Hematopoietic multipotent progenitor cell treated with erythropoietin and hydrocortisone succinate and interleukin-3 and kit ligand, for 4 days (in vitro differentiated cells): ENCODE measurements around the gene PAM.

Experiments
- DNase-seq: peaks from one replicate; pipeline ENCODE4 v3.0.0-alpha.2; 2015

The PAM gene

GRCh38 chr5:102815540-102816332 is 60.6 kb downstream of the PAM start:
- peak; percentile 76 for DNase-seq

DNA sequence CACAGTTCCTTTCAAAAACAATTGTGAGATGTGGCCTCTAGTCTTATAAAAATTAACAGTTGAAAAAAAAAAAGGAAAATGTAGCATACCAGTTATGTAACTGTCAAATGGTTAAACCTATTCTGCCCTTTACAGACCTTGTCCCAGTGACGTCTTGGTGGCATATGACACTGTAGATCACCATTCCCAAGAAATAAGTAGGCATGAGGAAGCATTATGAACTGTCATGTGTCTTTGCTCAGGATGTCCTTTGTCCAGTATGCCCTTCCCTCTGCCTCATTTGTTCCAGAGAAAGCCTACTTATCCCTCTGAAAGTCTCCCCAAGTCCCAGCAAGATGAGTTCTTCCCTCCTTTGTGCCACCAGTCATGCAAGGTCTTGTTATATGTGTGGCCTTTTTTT is 63.2 kb downstream of the PAM start:
- no peak for DNase-seq

DNA sequence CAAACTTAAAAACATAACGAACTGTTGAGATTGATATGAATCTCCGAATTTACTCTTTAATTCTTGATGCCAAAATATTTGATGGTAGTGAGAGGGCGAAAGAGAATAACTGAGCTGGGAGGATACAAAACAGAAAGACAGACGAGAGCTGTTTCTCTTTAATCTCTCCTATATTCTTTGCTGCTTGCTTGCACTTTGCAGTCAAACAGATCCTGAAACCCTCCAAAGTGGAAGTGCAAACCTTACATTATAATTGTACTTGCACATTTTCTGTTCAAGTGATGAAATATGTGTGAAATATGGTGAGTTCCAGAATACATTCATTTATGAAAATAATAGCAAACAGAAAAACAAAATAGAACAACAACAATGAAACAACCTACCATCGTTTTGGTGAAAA is 63.8 kb downstream of the PAM start:
- no peak for DNase-seq

DNA sequence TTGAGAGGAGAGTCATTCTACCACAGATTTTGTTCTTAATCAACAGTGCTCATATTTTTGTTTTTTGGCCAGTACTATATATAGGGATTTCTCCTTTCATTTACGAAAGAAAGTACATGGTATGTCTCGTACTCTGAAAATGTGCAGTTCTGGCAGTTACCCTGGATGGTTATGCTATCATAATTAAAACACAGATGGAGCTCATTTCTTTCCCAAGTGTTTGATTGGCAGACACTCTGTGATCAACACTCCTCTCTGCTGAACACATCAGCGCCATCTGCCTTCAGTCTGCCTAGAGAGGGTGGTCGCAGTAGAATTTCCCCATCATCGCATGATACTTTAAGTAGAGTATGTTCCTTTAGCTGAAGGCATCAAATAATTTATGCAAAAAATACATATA is 64.5 kb downstream of the PAM start:
- DNase-seq: no peak

GRCh38 chr5:102823441-102823874 is 68.4 kb downstream of the PAM start:
- DNase-seq: no peak

DNA sequence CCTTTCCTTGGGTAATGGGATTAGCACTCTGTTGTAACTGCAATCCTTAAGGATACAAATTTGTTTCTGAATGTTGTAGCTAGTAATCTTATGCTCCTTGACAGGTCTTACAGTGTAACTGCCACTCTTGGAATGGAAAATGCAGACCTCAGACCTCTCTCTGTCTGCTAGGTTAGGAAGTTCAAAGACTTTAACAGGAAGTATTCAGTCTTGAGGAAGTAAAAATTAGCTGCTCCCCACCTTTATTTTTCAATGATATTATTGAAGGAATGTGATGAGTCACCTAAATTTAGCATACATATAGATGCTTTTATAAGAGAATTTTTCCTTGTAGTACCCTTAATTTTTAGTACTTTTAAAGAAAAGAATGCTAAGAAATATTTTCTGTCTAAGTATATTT is 71.5 kb downstream of the PAM start:
- DNase-seq: no peak

DNA sequence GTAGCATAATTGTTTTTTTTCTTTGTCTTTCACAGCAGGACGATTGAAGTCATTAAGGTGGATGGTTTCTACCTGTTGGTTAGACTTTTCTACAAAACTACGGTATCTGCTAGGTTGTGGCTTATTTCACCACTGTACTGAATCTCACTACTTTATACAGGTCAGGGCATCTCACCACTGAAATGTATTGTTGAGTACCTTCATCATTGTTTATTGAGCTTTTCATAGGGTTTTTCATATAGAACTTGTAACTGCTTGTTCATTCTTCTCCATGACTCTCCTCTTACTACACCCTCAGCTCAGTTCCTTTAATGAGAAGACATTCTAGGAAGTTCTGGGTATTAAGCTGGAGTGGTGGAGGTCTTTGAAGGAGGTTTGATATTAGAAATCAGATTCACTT is 75.1 kb downstream of the PAM start:
- DNase-seq: no peak

GRCh38 chr5:102832445-102832844 is 77.3 kb downstream of the PAM start:
- DNase-seq: no peak

- DNase-seq: no peak
These were observed 78.0 kb downstream of the PAM start for GRCh38 chr5:102833146-102833545.

GRCh38 chr5:102834438-102834964 is 79.4 kb downstream of the PAM start:
- peak; percentile 10 for DNase-seq

DNA sequence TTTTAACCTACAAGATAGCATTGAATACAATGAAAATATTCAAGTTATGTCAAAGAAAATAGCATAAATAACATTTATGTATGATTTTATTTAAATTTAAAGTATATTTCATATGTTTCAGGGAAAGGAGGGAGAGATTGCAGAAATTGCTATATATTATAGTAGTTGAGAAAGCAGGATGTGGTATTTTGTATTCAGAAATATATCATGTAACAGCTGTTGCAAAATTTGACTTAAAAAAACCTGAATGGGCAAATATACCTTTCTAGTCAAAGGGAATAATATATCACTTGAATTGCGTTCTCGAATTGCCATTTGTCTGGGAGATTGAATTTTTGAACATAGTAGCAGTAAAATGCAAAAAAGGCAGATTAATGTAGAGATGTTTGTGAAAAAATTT is 80.6 kb downstream of the PAM start:
- DNase-seq: peak; percentile 51

GRCh38 chr5:102841021-102841420 is 85.9 kb downstream of the PAM start:
- no peak for DNase-seq

DNA sequence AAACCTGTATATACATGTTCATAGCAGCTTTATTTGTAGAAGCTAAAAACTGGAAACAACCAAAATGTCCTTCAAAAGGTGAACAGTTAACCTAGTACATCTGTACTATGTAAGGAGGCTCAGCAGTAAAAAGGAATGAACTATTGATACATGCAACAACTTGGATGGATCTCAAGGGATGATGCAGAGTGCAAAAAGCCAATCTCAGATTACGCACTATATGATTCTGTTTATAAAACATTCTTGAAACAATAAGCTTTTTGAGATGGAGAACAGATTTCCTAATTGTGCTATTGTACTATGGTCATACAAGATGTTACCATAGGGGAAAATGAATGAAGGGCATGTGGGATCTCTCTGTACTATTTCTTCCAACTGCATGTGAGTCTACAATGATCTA is 88.9 kb downstream of the PAM start:
- DNase-seq: no peak

- no peak for DNase-seq
These were observed 89.9 kb downstream of the PAM start for GRCh38 chr5:102845041-102845440.

GRCh38 chr5:102850503-102850902 is 95.4 kb downstream of the PAM start:
- DNase-seq: no peak

GRCh38 chr5:102853680-102854079 is 98.6 kb downstream of the PAM start:
- no peak for DNase-seq

- DNase-seq: peak; percentile 59
These were observed 100.7 kb downstream of the PAM start for GRCh38 chr5:102855681-102856388.

- DNase-seq: no peak
These were observed 101.3 kb downstream of the PAM start for GRCh38 chr5:102856389-102856777.

DNA sequence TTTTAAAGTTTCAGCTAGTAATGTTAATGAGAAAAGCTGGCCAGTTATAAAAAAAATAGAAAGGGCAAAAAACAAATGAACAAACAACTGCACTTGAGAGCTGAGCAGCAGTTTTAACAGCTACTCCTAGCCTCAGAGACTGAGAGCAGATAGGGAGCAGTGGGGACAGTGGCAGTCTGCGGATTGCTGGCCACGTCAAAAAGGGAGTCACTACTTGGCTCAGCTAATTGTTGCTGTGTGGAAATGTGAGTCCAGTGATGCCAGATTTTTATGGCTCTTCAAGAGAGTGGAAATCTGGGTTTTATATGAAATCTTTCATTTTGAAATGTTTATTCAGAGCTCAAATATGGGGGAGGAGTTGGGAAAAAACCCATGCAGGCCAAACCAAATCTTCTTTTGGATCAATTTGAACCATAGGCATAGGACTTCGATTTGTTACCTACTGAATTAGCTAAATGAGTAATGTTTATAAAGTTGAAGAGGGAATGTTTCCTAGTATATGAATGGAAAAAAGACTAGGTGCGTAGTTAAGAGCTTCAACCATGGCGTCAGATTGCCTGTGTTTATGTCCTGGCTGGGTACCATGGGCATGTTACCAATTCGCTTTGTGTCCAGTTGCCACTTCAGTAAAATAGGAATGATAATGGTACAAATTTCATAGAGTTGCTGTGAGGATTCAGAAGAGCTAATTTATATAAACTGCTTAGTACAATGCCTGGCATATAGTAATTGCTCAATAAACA is 102.1 kb downstream of the PAM start:
- DNase-seq: no peak

DNA sequence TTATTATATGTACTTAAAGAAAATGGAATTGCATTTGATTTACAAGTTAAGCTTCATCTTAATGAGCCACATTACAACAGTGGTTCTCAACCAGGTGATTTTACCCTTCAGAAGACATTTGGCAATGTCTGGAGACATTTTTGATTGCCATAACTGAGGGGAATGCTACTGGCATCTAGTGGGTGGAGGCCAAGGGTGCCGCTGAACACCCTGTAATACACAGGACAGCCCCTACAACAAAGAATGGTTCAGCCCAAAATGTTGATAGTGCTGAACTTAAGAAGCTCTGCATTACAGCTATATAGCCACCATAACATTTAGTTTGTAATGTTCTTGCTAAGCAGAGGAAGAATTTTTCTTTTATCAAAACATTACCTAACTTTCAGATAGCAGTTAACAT is 103.1 kb downstream of the PAM start:
- peak; percentile 29 for DNase-seq

- DNase-seq: no peak
These were observed 103.7 kb downstream of the PAM start for GRCh38 chr5:102858808-102859207.

DNA sequence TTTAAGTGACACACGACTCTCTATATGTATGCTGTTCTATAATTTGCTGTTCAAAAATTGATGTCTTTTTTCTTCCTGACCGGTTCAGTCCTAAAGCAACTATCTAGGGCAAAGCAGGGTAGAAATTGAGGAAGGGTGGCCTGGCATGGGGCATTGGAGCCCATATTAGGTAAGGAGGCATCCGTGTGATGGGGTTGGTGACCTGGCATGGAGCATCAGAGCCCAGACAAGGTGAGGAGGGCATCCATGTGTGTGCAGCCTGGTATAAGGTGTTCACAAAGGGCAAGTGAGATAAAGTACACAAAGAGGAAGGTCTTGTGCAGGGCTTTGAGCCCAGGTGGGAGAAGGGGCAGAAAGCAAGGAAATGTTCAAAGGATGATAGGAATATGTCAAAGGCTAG is 104.9 kb downstream of the PAM start:
- DNase-seq: no peak

DNA sequence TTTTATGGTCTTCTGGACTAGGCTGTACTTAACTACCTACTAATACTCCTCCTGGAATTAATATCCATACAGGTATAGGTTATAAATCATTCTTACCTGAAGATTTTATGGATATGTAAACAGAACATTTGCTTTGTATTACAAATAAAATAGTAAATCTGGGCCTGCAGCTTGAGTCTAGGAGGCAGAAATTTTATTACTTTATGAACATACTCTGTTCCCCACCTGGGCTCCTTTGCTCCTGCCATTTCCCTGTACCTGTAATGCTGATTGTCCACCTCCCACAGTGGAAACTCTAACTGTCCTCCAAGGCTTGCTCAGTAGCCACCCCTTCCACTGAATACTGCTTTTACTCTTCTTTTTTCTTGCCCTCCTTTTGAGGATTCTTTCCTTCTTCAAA is 108.0 kb downstream of the PAM start:
- no peak for DNase-seq
